Glutamatergic neuron (in vitro differentiated cells): ENCODE results near the gene METTL18. TPM values are rescaled to one million over a fixed set of nuclear protein-coding genes. Genes with fewer than 3 reads are reported as not detected.

Source experiments
- DNase-seq: peaks from one replicate; pipeline ENCODE4 v3.0.0; 2022
- H3K27ac Mint-ChIP-seq: one replicate; pipeline ENCODE4 v1.8.0; 2020; ENCODE audit warnings: mild to moderate bottlenecking, mixed read lengths, inconsistent platforms; ENCODE audit not compliant: unreplicated experiment
- H3K27me3 Mint-ChIP-seq: one replicate; pipeline ENCODE4 v1.8.0; 2020; ENCODE audit warnings: mild to moderate bottlenecking, moderate library complexity, mixed read lengths, inconsistent platforms; ENCODE audit not compliant: unreplicated experiment
- H3K36me3 Mint-ChIP-seq: one replicate; pipeline ENCODE4 v1.8.0; 2020; ENCODE audit warnings: mild to moderate bottlenecking, mixed read lengths, inconsistent platforms; ENCODE audit not compliant: unreplicated experiment
- H3K4me1 Mint-ChIP-seq: one replicate; pipeline ENCODE4 v1.8.0; 2020; ENCODE audit warnings: mild to moderate bottlenecking, low read depth, mixed read lengths, inconsistent platforms; ENCODE audit not compliant: unreplicated experiment
- H3K4me3 Mint-ChIP-seq: one replicate; pipeline ENCODE4 v1.8.0; 2020; ENCODE audit warnings: mild to moderate bottlenecking, mixed read lengths, inconsistent platforms; ENCODE audit not compliant: unreplicated experiment
- H3K9me3 Mint-ChIP-seq: one replicate; pipeline ENCODE4 v1.8.0; 2020; ENCODE audit warnings: mild to moderate bottlenecking, moderate library complexity, mixed read lengths, inconsistent platforms; ENCODE audit not compliant: unreplicated experiment
- total RNA-seq: library from RNA; stranded (reverse); fragmentation: NEBNext Ultra II Directional; extraction: Animal tissue kit (Norgen Biotek cat#: 25700); gene quantifications from one replicate; pipeline ENCODE4 v1.2.1, GENCODE V29; 2021; ENCODE audit not compliant: unreplicated experiment
- TF ChIP-seq, protein P1 (sequence below): fragments of 200-600 bp; sonication (generic); IDR thresholded peaks from one replicate; pipeline ENCODE4 v1.5.0; 2021; ENCODE audit not compliant: partially characterized antibody, unreplicated experiment

METTL18 gene
- total RNA-seq, 1 donor from 2014 or later, result 5.1 TPM

DNA sequence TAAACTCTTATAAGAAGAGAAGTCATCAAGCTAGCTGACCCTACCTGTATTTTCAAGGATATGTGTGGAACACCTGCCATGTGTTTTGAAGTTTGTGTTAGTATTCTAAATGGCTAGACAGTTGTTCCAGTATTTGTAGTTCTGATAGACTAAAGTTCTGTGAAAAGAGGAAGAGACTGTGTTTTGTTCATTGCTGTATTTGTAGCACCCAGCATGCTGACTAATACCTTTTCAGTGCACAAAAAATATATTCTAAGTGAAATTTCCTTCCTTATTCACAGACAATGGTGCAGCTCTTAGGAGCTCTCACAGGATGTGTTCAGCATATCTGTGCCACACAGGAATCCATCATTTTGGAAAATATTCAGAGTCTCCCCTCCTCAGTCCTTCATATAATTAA, 8.2 kb upstream of the METTL18 start:
- Mint-ChIP-seq H3K27me3 (no peaks in the 10 kb centered on the region), H3K4me3 (no peak overlapping the region), H3K9me3 (no peaks in the 10 kb centered on the region), H3K27ac (no peak overlapping the region), H3K36me3 (no peaks in the 10 kb centered on the region), H3K4me1 (no peaks in the 10 kb centered on the region)
- no peak for DNase-seq
- TF ChIP-seq, protein P1, sequence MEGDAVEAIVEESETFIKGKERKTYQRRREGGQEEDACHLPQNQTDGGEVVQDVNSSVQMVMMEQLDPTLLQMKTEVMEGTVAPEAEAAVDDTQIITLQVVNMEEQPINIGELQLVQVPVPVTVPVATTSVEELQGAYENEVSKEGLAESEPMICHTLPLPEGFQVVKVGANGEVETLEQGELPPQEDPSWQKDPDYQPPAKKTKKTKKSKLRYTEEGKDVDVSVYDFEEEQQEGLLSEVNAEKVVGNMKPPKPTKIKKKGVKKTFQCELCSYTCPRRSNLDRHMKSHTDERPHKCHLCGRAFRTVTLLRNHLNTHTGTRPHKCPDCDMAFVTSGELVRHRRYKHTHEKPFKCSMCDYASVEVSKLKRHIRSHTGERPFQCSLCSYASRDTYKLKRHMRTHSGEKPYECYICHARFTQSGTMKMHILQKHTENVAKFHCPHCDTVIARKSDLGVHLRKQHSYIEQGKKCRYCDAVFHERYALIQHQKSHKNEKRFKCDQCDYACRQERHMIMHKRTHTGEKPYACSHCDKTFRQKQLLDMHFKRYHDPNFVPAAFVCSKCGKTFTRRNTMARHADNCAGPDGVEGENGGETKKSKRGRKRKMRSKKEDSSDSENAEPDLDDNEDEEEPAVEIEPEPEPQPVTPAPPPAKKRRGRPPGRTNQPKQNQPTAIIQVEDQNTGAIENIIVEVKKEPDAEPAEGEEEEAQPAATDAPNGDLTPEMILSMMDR, result no peak

DNA sequence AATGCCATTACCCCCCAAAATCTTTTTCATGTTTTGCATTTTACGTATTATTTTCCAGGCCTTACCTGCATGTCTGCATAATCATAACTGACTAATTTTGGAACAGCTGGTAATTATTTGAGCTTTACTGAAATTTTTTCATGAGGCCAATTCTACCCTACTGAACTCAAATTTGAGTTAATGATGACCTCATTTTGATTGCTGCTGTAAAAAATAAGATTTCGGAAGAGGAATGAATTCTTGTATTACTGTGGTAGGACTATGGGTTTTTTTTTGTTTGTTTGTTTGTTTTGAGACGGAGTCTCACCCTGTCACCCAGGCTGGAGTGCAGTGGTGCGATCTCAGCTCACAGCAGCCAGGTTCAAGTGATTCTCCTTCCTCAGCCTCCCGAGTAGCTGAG, 2.6 kb upstream of the METTL18 start:
- Mint-ChIP-seq H3K36me3 (no peaks in the 10 kb centered on the region), H3K27me3 (no peaks in the 10 kb centered on the region), H3K27ac (no peak overlapping the region), H3K9me3 (peaks cover 4% of the 10 kb centered on the region), H3K4me3 (no peak overlapping the region), H3K4me1 (peaks cover 3% of the 10 kb centered on the region)
- TF ChIP-seq, protein P1, result no peak
- DNase-seq, result no peak

DNA sequence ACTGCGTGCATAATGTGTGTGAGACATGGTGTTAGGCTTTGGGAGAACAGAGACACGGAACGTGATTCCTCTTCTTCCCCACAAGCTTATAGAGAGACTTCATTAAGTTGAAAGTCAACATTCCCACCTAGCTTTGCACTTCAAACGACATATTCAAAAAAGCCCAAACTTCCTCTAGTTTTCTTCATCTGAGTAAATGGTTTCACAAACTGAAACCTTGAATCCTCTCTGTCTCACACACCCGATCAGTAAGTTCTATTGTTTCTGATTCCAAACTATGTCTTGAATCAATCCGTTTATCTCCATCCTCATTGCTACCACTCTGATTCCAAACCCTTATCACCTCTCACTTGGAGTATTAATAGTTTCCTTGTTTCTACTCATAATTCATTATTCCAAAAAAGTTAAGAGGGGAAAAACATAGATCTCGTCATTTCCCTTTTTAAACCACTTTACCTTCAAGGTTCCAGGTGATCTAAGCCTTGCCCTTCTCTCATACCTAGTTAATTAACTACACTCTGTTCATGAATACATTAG, 1.6 kb upstream of the METTL18 start:
- no peak for DNase-seq
- Mint-ChIP-seq H3K27ac (no peak overlapping the region), H3K9me3 (peaks cover 4% of the 10 kb centered on the region), H3K36me3 (no peaks in the 10 kb centered on the region), H3K4me1 (peaks cover 3% of the 10 kb centered on the region), H3K27me3 (no peaks in the 10 kb centered on the region), H3K4me3 (peak overlapping the region; percentile 94)
- TF ChIP-seq, protein P1, result no peak

DNA sequence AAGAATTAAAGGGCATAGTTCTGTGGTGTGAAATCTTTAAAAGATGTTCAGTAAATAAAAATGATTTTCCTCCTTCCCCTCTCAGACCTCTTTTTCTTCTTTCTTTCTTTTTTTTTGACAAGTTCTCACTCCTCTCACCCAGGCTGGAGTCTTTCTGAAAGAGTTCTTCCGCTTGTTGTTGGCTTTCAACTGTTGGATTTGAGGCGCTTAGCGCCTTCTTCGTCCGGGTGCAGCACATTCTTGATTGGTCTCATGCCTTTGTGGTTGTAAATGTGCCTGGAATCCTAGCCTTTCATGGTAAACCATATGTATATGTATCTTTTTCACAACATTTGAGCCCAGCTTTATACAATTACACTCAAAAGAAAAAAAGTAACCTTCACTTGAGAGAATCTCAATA, 980 bp upstream of the METTL18 start:
- no peaks in the 10 kb centered on the region for H3K27me3 Mint-ChIP-seq
- H3K9me3 Mint-ChIP-seq, result peaks cover 4% of the 10 kb centered on the region
- TF ChIP-seq, protein P1, result no peak
- no peaks in the 10 kb centered on the region for H3K36me3 Mint-ChIP-seq
- H3K27ac Mint-ChIP-seq, result peak overlapping the region; percentile 41
- no peak for DNase-seq
- H3K4me1 Mint-ChIP-seq, result peaks cover 3% of the 10 kb centered on the region
- peak overlapping the region; percentile 94 for H3K4me3 Mint-ChIP-seq

DNA sequence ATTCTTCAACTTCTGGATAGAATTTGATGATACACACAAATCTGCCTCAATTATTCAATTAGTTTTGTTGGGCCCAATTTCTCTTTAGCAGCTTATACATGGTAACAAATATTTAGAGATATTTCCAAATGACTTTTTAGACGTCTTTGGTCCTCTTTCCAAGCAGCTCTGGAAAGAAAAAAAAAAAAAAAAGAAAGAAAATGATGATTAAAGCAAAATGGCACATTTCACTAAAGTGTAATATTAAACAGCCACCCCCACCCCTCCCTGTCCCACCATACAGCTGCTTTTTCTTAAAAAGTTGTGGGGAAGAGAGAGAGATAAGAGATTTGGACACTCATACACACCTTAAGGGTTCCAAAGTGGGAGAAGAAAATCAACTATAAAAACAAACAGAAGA, 977 bp downstream of the METTL18 start:
- TF ChIP-seq, protein P1, result no peak
- Mint-ChIP-seq H3K4me1 (peaks cover 3% of the 10 kb centered on the region), H3K4me3 (peak overlapping the region; percentile 94), H3K27me3 (no peaks in the 10 kb centered on the region), H3K27ac (no peak overlapping the region), H3K9me3 (peaks cover 4% of the 10 kb centered on the region), H3K36me3 (no peaks in the 10 kb centered on the region)
- no peak for DNase-seq
